HG03439 (cell line): ENCODE data around the gene ATP2A2.
A peak's percentile ranks its signal among the peaks of the same experiment; 100 is the strongest.

ENCODE experiments used
- ATAC-seq: cut with Tn5 transposase; IDR thresholded peaks from one replicate; pipeline ENCODE4 v1.9.1; 2021; ENCODE audit warnings: mild to moderate bottlenecking, moderate library complexity; ENCODE audit not compliant: unreplicated experiment

ATP2A2 gene

GRCh38 chr12:110258466-110258865 lies 22.6 kb upstream of the ATP2A2 start:
- no peak for ATAC-seq

- ATAC-seq, result no peak
Observed at GRCh38 chr12:110262442-110263388, 18.3 kb upstream of the ATP2A2 start.

DNA sequence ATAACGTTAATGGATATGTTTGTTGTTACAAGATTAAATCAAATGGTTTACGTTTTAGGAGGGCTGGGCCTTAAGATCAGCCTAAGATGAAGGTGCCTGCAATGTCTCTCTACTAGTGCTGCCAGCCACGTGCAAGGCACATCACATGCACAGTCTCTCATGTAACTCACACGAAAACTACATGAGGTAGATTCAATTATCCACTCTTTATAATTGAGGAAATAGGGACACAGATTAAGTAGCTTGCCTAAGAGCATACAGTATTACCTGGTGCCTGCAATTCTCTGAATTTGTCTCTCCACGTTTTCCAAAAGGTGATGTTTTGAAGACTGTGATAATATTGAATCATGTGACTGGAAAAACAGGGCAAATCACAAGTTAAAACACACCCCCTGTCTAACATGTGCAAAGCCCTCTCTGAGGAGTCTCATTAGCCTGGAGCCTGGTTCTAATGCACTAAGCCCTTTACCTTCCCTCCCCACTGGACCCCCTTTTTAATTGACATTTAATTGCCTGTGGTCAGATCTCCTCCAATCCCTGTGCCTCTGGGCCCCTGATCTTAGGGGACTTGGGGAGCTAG lies 14.6 kb upstream of the ATP2A2 start:
- no peak for ATAC-seq

DNA sequence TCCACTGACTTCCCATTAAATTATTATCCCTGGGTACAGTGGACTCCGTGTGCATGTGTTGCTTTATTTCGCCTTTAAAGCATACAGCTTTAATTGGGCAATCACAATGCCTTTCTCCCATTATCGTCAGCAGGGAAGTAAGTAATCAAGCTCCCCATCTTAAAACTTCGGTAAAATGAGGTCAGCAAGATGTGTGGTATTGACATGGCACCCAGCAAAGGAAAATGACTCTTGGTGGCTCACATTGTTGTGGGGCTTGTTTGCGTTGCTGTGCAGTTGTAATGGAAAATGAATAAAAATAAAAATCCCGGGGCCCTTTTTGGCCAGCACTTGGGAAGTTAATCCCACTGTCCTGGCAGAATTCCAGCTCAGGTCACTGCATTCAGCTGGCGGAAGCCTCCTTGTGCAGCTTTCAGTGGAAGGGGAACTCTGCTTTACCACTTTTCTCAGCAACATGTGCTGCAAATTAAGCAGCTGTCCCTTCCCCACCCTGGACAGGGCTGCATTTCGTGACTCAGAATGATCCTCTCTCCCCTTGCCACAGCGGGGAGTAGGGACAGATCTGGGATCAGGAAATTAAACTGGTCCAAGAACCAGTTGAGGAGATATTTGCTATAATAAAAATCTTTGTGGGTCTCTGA lies 13.9 kb upstream of the ATP2A2 start:
- no peak for ATAC-seq

- ATAC-seq, result no peak
Observed at GRCh38 chr12:110269622-110270124, 11.4 kb upstream of the ATP2A2 start.

DNA sequence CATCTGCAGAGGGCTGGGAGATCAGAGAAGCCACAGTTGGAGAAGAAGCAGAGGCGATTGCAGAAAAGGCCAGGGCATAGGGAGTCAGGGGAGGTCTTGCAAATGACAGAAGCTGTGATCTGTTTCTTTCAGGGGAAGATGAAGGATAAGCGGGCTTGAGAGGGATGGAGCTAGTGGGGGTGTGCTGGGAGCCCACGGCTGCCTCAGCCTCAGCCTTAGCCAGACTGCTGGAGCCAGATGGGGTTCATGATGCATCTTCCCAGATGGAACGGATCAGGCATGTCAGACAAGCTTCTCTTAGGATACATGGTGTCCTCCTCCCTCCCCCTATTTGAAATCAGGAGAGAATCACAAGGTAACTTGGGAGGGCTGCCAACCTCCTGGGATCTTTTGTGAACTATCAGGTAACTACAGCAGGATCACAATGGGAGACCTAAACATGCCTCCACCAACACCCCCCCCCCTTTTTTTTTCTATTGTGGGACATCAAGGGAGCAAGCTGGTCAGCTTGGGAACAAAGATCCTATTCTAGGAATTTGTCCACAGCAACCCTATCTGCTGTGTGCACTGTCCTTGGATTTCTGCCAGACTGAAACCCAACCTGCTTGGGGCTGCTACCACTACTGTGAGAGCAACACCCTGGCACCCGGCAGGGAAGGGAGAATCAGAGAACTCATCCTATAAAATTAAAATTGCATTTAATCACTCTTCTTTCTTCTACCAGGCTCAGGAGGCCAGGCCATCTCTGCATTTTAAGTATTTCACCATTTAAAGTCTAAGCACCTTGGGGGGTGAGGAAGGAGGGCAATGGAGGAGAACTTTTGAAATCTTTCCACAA lies 10.7 kb upstream of the ATP2A2 start:
- ATAC-seq, result no peak

GRCh38 chr12:110271015-110271414 lies 10.0 kb upstream of the ATP2A2 start:
- no peak for ATAC-seq

- no peak for ATAC-seq
Observed at GRCh38 chr12:110277530-110278254, 3.4 kb upstream of the ATP2A2 start.

GRCh38 chr12:110278255-110278536 lies 2.9 kb upstream of the ATP2A2 start:
- no peak for ATAC-seq

- no peak for ATAC-seq
Observed at GRCh38 chr12:110279566-110280375, 1.3 kb upstream of the ATP2A2 start.

GRCh38 chr12:110280392-110280778 lies 662 bp upstream of the ATP2A2 start:
- peak; percentile 5 for ATAC-seq

DNA sequence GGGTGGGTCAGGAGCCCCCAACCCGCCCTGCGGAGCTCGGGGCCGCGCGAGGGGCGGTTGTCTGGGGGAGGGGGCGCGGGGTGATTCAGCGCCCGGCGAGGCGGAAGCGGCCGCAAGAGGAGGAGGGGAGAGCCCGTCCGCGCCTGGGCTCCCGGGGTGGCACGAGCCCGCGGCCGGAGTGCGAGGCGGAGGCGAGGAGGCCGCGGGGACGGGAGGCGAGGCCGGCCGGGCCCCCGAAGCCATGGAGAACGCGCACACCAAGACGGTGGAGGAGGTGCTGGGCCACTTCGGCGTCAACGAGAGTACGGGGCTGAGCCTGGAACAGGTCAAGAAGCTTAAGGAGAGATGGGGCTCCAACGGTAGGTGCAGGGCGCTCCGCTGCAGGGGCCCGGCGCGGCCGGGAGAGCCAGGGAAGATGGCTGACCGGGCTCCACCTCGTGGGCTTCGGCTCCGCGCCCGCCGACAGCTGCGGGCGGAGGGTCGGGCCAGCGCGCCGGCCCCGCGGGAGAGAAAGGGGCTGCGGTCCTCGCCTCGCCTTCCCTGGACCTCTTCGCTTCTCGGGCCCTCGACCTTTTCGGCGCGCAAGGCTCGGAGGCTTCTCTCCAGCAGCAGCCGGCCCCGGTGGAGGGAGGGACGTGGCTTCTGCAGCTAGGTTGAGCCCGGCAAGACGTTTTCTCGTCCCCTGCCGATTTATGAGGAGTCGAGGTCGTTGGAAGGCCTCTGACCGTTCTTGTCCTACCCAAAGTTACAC lies 677 bp downstream of the ATP2A2 start:
- ATAC-seq, result peak; percentile 35

DNA sequence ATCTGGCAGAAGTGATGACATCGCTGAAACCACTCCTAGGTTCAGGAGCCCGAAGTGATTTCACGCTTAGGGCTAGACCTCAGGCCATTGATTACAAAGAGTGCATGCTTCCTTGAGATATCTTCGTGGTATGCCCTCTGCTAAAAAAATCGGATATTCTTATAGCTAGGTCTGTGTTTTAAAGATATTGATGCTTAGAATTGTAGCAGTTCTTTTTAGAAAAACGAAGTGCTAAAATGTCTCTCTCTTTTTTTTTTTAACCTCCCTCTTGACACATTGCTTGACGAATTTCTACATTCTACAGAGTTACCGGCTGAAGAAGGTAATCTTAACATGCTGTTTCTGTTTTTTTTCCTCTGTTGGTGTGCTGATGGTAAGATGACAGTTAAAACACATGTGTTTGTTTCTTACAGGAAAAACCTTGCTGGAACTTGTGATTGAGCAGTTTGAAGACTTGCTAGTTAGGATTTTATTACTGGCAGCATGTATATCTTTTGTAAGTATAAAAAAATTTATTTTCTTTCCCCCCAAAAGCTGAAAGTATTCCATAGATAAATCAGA lies 1.3 kb downstream of the ATP2A2 start:
- ATAC-seq, result no peak

GRCh38 chr12:110282956-110283817 lies 2.1 kb downstream of the ATP2A2 start:
- ATAC-seq, result no peak

- ATAC-seq, result no peak
Observed at GRCh38 chr12:110284597-110284996, 3.5 kb downstream of the ATP2A2 start.

DNA sequence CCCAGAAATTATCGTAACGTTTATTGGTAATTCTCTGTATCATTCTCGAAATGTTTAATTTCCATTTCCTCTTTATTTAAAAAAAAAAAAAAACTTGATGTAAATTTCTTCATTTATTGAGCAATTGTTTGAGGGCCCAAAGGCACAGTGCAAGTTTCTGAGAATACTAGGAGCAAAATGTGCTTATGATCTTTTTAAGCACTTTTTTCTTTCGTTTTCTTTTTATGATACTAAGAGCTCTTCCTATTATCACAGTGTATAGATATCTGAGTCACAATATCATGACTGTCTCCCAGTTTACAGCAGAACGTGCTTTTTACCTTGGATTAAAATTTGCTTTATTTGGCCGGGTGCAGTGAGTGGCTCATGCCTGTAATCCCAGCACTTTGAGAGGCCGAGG lies 5.6 kb downstream of the ATP2A2 start:
- no peak for ATAC-seq

DNA sequence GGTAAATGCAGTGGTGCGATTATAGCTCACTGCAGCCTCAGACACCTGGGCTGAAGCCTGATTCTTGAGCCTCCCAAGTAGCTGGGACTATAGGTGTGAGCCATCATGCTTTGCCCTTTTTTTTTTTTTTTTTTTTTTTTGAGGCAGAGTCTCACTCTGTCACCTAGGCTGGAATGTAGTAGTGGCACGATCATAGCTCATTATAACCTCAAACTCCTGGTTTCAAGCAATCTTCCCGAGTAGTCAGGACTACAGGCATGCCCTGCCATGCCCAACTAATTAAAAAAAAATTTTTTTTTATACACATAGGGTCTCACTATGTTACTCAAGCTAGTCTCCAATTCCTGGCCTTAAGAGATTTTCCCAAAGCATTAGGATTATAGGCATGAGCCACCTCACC lies 6.9 kb downstream of the ATP2A2 start:
- ATAC-seq, result no peak
